Testis (tissue), 2 donors: ENCODE data around the gene ANKRD63.

Source experiments
- POLR2A ChIP-seq: fragments of 450-650 bp; IDR thresholded peaks from one replicate; pipeline ENCODE4 v1.6.1; 2017; ENCODE audit warnings: antibody characterized with exemption, mild to moderate bottlenecking, moderate library complexity
- TF ChIP-seq, protein P1 (sequence below), 3 experiments: fragments of 450-650 bp in 2 of 3; fragments of 200-600 bp in 1 of 3; sonication (generic) in 1 of 3; IDR thresholded peaks; one replicate each; pipeline ENCODE4 v1.5.1; 2016 to 2019; ENCODE audit warnings: antibody characterized with exemption in 3 of 3, mild to moderate bottlenecking in 2 of 3, moderate library complexity in 1 of 3

DNA sequence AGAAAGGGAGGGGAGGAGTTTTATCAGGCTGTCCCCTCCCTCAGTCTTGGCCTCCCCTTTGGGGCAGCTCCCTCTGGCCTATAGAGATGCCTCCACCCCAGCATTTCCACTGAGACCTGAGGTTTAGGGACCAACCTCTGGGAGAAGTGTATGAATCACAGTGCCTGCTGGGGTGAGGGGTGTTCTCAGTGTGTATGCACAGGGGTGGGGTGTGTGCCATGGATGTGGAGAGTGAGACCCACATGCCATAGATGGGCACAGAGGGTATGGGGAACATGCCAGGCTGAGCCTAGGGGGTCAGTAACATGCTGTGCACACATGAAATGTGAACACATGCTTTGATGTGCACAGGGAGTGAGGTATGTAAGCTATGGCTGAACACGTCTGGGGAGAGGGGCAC, 12.4 kb upstream of the ANKRD63 start:
- TF ChIP-seq, protein P1, sequence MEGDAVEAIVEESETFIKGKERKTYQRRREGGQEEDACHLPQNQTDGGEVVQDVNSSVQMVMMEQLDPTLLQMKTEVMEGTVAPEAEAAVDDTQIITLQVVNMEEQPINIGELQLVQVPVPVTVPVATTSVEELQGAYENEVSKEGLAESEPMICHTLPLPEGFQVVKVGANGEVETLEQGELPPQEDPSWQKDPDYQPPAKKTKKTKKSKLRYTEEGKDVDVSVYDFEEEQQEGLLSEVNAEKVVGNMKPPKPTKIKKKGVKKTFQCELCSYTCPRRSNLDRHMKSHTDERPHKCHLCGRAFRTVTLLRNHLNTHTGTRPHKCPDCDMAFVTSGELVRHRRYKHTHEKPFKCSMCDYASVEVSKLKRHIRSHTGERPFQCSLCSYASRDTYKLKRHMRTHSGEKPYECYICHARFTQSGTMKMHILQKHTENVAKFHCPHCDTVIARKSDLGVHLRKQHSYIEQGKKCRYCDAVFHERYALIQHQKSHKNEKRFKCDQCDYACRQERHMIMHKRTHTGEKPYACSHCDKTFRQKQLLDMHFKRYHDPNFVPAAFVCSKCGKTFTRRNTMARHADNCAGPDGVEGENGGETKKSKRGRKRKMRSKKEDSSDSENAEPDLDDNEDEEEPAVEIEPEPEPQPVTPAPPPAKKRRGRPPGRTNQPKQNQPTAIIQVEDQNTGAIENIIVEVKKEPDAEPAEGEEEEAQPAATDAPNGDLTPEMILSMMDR (IDR thresholded peaks at IDR 0.05), result no peak
- TF ChIP-seq POLR2A, result no peak
